GM21381 (cell line): ENCODE results near the gene ODAD4.
"Not testable (repeated sequence)": the region's sequence is repeated elsewhere in the genome, so short reads cannot be mapped to it uniquely, and the experiment has no call there.

ENCODE experiments used
- ATAC-seq: cut with Tn5 transposase; IDR thresholded peaks from one replicate; pipeline ENCODE4 v1.9.1; 2021; ENCODE audit warnings: mild to moderate bottlenecking, moderate library complexity; ENCODE audit not compliant: unreplicated experiment

The ODAD4 gene

DNA sequence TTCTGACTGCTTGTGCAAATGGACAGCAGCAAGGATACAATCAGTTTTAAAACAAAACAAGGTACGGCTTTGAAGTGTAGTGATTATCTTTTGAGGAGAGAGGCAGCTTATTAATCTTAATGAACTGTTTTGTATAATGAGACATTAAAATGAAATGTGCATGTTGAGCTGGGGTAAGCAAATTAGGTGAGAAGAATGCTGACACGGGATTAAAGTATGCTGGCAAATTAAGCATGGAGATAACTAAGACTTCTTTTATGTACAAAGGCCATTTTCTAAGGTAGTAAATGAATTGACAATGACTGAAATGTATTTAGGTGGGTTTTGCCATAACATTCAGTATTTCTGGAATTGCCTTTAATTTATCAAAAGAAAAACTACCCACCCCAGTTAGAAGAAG, 68.1 kb downstream of the ODAD4 start:
- ATAC-seq = no peak

- no peak for ATAC-seq
These were observed 70.2 kb downstream of the ODAD4 start for GRCh38 chr17:42000413-42001133.

DNA sequence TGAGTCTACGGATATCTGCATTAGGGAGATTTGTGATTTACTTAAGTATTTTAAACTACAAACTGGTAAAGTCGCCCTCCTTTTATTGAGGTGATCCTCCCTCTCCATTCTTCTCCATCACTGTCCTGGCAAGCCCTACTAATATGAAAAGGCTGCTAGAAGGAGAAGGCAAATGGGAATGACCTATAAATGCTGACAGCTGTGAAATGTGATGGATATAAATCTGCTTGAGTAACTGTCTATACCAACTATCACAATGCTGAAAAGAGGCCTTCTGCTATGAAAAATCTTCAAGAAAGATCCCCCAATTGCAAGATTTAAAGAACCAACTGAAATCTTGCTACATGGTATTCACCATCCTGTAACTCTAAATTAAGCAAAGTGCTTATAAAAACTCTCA, 71.3 kb downstream of the ODAD4 start:
- ATAC-seq = no peak

DNA sequence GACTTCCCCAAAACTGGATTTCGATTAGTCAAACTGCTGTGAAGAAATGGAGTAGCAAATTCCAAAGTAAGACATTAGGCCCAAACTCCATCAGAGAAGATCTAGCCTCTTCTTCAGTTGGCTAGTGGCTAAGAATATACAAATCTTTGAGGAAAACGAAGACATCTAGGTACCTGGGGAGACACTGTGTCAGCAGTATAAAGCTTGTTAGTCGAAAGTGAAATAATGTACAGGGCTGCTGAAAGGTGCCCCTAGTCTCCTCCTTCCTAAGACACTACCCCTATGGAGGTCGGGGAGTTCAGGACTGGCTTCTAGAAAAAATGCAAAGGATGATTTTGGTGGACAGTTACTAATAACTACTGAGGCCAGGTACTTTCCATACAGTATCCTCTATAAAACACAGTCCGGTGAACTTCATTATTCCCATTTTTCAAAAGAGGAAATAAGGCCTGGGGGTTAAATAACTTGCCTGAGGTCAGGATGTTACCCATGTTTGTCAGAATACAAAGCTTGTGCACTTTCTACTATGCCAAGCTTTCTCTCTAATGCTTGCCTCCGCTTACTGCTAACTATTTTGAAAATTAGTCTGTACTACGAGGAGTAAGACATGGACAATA, 71.9 kb downstream of the ODAD4 start:
- no peak for ATAC-seq

GRCh38 chr17:42002792-42003301, 72.4 kb downstream of the ODAD4 start:
- ATAC-seq = no peak

DNA sequence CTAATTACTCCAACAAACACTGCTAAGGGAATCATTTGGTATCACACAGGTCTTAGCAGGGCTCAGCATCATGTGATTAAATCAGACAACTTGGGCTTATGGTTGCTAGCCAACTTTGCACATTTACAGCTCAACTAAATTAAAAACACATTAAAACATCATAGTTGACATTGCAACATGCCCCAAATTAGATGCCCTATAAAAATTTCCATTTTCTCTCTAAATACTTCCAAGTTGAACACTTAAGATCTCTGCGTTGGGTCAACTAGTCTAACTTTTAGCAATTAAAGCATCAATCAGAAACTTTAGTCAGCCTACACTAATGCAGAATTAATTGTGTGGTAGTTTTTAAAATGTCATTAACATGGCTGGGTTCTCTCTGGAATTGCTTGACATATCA, 74.7 kb downstream of the ODAD4 start:
- no peak for ATAC-seq

GRCh38 chr17:42009170-42009569, 78.8 kb downstream of the ODAD4 start:
- no peak for ATAC-seq

GRCh38 chr17:42010266-42010680, 79.9 kb downstream of the ODAD4 start:
- not testable (repeated sequence) for ATAC-seq

DNA sequence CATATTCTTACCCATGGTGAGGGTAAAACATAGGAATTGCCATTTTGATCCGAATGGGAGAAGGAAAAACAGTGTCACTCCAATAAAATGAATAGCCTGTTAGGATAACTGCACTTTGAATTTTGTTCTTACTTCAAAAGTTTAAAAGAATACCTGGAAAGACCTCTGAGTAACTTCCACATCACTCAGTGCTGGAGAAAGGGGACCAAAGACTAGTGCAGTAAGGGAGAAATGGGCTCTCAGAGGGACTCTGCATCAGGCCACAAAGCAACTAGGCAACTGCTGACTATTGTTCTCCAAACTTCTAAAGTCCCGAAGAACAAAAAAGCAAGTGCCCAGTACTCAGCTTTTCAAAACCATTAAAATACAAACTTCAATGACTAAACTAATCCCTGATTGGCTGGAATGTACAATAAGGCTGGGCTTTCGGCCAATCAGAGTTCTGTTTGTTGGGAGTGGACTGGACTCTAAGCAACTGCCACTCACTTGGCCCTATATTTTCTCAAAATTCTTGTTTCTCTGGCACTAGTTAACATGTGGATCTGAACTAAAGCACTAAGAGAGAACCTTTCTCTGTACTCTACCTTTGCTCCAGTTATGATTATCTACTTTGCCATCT, 80.6 kb downstream of the ODAD4 start:
- ATAC-seq = no peak

GRCh38 chr17:42012363-42012762, 81.9 kb downstream of the ODAD4 start:
- not testable (repeated sequence) for ATAC-seq

DNA sequence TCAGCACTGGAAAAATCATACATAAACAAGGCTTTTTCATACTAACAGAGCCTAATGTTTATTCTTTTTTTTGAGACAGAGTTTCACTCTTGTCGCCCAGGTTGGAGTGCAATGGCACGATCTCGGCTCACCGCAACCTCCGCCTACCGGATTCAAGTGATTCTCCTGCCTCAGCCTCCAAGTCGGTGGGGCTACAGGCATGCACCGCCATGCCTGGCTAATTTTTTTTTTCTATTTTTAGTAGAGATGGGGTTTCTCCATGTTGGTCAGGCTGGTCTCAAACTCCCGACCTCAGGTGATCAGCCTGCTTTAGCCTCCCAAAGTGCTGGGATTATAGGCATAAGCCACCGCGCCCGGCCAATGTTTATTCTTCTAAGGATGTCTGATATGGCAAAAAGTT, 83.3 kb downstream of the ODAD4 start:
- not testable (repeated sequence) for ATAC-seq
